ENCODE results near the gene IMPACT. TPM values are rescaled to one million over a fixed set of nuclear protein-coding genes. Genes with fewer than 3 reads are reported as not detected.

IMPACT gene
- total RNA-seq, 1 experiment from 2014 or later, result 48.8 TPM

DNA sequence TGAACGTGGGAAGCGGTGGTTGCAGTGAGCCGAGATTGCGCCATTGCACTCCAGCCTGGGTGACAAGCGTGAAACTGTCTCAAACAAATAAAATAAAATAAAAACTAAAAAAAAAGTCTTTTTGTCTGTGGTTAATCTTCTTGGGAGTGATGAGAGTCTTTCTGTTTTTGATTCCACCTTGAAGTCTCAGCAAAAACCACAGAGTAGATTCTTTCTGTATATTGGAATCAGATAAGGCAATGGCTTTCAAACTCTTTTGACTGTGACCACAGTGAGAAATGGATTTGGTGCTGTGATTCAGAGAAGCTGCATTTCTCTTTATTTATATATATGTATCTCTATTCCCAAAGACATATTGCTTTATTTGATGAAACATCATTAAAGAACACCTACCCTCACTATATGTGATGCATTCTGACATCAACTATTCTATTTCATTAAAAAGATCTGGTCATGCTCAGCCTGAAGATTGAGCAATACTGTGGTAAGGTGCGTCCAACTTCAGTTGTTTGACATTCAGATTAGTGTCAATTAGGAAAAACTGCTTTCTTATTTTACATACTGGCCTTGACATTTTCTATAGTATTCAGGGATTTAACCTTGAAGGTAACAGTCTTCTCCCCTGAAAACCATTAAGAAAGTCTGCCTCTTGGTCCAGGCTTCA is 49.6 kb downstream of the IMPACT start:
- Mint-ChIP-seq H3K27ac (no peak overlapping the region), H3K4me3 (no peak overlapping the region), H3K27me3 (ENCODE audit: low read depth) (no peaks in the 10 kb centered on the region), H3K9me3 (peaks cover 12% of the 10 kb centered on the region), H3K36me3 (peaks cover 5% of the 10 kb centered on the region; the same call in 1 of the 2 replicates), H3K4me1 (peaks cover 5% of the 10 kb centered on the region; the same call in 1 of the 2 replicates)
- ChIA-PET POLR2A (no interaction called here), CTCF (interaction anchor here (1.0 kb wide), 1 partner anchor 12 kb away, joined by 5 read pairs; no protein-coding TSS in a partner anchor)
- ATAC-seq (no peak), DNase-seq (ENCODE audit: low spot score) (no peak)
- TF ChIP-seq ZNF138 (CRISPR knock-in tag; conservative IDR thresholded peaks at IDR 0.05) (no peak), ELF4 (CRISPR knock-in tag; IDR thresholded peaks at IDR 0.05; ENCODE audit: low read depth) (no peak), CREM (CRISPR knock-in tag; IDR thresholded peaks at IDR 0.05) (no peak), IRF2 (CRISPR knock-in tag; IDR thresholded peaks at IDR 0.05; ENCODE audit: borderline replicate concordance, low read depth) (no peak), ZNF423 (CRISPR knock-in tag; IDR thresholded peaks at IDR 0.05) (no peak), HMGA2 (CRISPR knock-in tag; IDR thresholded peaks at IDR 0.05) (no peak)
- TF ChIP-seq, protein P1, sequence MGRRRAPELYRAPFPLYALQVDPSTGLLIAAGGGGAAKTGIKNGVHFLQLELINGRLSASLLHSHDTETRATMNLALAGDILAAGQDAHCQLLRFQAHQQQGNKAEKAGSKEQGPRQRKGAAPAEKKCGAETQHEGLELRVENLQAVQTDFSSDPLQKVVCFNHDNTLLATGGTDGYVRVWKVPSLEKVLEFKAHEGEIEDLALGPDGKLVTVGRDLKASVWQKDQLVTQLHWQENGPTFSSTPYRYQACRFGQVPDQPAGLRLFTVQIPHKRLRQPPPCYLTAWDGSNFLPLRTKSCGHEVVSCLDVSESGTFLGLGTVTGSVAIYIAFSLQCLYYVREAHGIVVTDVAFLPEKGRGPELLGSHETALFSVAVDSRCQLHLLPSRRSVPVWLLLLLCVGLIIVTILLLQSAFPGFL (CRISPR knock-in tag; IDR thresholded peaks at IDR 0.05; ENCODE audit: borderline replicate concordance), result no peak
- TF ChIP-seq, protein P2, sequence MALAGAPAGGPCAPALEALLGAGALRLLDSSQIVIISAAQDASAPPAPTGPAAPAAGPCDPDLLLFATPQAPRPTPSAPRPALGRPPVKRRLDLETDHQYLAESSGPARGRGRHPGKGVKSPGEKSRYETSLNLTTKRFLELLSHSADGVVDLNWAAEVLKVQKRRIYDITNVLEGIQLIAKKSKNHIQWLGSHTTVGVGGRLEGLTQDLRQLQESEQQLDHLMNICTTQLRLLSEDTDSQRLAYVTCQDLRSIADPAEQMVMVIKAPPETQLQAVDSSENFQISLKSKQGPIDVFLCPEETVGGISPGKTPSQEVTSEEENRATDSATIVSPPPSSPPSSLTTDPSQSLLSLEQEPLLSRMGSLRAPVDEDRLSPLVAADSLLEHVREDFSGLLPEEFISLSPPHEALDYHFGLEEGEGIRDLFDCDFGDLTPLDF (CRISPR knock-in tag; IDR thresholded peaks at IDR 0.05), result no peak
- TF ChIP-seq, protein P3, sequence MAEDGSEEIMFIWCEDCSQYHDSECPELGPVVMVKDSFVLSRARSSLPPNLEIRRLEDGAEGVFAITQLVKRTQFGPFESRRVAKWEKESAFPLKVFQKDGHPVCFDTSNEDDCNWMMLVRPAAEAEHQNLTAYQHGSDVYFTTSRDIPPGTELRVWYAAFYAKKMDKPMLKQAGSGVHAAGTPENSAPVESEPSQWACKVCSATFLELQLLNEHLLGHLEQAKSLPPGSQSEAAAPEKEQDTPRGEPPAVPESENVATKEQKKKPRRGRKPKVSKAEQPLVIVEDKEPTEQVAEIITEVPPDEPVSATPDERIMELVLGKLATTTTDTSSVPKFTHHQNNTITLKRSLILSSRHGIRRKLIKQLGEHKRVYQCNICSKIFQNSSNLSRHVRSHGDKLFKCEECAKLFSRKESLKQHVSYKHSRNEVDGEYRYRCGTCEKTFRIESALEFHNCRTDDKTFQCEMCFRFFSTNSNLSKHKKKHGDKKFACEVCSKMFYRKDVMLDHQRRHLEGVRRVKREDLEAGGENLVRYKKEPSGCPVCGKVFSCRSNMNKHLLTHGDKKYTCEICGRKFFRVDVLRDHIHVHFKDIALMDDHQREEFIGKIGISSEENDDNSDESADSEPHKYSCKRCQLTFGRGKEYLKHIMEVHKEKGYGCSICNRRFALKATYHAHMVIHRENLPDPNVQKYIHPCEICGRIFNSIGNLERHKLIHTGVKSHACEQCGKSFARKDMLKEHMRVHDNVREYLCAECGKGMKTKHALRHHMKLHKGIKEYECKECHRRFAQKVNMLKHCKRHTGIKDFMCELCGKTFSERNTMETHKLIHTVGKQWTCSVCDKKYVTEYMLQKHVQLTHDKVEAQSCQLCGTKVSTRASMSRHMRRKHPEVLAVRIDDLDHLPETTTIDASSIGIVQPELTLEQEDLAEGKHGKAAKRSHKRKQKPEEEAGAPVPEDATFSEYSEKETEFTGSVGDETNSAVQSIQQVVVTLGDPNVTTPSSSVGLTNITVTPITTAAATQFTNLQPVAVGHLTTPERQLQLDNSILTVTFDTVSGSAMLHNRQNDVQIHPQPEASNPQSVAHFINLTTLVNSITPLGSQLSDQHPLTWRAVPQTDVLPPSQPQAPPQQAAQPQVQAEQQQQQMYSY (CRISPR knock-in tag; IDR thresholded peaks at IDR 0.05), result no peak
- TF ChIP-seq, protein P4, sequence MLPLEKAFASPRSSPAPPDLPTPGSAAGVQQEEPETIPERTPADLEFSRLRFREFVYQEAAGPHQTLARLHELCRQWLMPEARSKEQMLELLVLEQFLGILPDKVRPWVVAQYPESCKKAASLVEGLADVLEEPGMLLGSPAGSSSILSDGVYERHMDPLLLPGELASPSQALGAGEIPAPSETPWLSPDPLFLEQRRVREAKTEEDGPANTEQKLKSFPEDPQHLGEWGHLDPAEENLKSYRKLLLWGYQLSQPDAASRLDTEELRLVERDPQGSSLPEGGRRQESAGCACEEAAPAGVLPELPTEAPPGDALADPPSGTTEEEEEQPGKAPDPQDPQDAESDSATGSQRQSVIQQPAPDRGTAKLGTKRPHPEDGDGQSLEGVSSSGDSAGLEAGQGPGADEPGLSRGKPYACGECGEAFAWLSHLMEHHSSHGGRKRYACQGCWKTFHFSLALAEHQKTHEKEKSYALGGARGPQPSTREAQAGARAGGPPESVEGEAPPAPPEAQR (CRISPR knock-in tag; IDR thresholded peaks at IDR 0.05), result no peak
- TF ChIP-seq, protein P5, sequence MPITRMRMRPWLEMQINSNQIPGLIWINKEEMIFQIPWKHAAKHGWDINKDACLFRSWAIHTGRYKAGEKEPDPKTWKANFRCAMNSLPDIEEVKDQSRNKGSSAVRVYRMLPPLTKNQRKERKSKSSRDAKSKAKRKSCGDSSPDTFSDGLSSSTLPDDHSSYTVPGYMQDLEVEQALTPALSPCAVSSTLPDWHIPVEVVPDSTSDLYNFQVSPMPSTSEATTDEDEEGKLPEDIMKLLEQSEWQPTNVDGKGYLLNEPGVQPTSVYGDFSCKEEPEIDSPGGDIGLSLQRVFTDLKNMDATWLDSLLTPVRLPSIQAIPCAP (CRISPR knock-in tag; IDR thresholded peaks at IDR 0.05), result no peak
- TF ChIP-seq, protein P6, sequence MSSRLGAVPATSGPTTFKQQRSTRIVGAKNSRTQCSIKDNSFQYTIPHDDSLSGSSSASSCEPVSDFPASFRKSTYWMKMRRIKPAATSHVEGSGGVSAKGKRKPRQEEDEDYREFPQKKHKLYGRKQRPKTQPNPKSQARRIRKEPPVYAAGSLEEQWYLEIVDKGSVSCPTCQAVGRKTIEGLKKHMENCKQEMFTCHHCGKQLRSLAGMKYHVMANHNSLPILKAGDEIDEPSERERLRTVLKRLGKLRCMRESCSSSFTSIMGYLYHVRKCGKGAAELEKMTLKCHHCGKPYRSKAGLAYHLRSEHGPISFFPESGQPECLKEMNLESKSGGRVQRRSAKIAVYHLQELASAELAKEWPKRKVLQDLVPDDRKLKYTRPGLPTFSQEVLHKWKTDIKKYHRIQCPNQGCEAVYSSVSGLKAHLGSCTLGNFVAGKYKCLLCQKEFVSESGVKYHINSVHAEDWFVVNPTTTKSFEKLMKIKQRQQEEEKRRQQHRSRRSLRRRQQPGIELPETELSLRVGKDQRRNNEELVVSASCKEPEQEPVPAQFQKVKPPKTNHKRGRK (CRISPR knock-in tag; IDR thresholded peaks at IDR 0.05; ENCODE audit: borderline replicate concordance), result no peak
- TF ChIP-seq, protein P7, sequence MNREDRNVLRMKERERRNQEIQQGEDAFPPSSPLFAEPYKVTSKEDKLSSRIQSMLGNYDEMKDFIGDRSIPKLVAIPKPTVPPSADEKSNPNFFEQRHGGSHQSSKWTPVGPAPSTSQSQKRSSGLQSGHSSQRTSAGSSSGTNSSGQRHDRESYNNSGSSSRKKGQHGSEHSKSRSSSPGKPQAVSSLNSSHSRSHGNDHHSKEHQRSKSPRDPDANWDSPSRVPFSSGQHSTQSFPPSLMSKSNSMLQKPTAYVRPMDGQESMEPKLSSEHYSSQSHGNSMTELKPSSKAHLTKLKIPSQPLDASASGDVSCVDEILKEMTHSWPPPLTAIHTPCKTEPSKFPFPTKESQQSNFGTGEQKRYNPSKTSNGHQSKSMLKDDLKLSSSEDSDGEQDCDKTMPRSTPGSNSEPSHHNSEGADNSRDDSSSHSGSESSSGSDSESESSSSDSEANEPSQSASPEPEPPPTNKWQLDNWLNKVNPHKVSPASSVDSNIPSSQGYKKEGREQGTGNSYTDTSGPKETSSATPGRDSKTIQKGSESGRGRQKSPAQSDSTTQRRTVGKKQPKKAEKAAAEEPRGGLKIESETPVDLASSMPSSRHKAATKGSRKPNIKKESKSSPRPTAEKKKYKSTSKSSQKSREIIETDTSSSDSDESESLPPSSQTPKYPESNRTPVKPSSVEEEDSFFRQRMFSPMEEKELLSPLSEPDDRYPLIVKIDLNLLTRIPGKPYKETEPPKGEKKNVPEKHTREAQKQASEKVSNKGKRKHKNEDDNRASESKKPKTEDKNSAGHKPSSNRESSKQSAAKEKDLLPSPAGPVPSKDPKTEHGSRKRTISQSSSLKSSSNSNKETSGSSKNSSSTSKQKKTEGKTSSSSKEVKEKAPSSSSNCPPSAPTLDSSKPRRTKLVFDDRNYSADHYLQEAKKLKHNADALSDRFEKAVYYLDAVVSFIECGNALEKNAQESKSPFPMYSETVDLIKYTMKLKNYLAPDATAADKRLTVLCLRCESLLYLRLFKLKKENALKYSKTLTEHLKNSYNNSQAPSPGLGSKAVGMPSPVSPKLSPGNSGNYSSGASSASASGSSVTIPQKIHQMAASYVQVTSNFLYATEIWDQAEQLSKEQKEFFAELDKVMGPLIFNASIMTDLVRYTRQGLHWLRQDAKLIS (CRISPR knock-in tag; IDR thresholded peaks at IDR 0.05; ENCODE audit: borderline replicate concordance), result no peak

Measured in WTC11 (cell line).